Measurements from ENCODE around the gene RELN.

- TF ChIP-seq, protein P1, sequence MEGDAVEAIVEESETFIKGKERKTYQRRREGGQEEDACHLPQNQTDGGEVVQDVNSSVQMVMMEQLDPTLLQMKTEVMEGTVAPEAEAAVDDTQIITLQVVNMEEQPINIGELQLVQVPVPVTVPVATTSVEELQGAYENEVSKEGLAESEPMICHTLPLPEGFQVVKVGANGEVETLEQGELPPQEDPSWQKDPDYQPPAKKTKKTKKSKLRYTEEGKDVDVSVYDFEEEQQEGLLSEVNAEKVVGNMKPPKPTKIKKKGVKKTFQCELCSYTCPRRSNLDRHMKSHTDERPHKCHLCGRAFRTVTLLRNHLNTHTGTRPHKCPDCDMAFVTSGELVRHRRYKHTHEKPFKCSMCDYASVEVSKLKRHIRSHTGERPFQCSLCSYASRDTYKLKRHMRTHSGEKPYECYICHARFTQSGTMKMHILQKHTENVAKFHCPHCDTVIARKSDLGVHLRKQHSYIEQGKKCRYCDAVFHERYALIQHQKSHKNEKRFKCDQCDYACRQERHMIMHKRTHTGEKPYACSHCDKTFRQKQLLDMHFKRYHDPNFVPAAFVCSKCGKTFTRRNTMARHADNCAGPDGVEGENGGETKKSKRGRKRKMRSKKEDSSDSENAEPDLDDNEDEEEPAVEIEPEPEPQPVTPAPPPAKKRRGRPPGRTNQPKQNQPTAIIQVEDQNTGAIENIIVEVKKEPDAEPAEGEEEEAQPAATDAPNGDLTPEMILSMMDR (IDR thresholded peaks at IDR 0.05) = no peak
- no peak for TF ChIP-seq POLR2A (IDR thresholded peaks at IDR 0.05)
Observed at GRCh38 chr7:103879411-103879810, 110.0 kb downstream of the RELN start.
